CD1c-positive myeloid dendritic cell (primary cell): ENCODE measurements around the gene EXD1.
"Not testable (repeated sequence)": the region's sequence is repeated elsewhere in the genome, so short reads cannot be mapped to it uniquely, and the experiment has no call there.

ENCODE experiments used
- DNase-seq: peaks from one replicate; pipeline ENCODE4 v3.0.0-alpha.2; 2016; ENCODE audit errors: extremely low spot score

The EXD1 gene, protein sequence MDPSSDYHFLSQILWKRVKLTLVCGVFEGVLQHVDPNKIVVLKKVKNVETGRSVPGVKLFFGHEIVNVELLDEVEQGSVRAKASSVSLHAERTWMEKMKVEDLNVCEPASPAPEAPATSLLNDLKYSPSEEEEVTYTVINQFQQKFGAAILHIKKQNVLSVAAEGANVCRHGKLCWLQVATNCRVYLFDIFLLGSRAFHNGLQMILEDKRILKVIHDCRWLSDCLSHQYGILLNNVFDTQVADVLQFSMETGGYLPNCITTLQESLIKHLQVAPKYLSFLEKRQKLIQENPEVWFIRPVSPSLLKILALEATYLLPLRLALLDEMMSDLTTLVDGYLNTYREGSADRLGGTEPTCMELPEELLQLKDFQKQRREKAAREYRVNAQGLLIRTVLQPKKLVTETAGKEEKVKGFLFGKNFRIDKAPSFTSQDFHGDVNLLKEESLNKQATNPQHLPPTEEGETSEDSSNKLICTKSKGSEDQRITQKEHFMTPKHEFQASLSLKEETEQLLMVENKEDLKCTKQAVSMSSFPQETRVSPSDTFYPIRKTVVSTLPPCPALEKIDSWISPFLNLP

GRCh38 chr15:41230650-41231421, at the start of gene EXD1, which contains the start of gene CHP1:
TSS of gene EXD1 (minus strand) at chr15:41230757. CDS start at chr15:41226575, 4,182 bp downstream.
TSS of gene CHP1 (plus strand) at chr15:41231268. CDS start at chr15:41231383, 115 bp downstream.
- peak; percentile 98 for DNase-seq

DNA sequence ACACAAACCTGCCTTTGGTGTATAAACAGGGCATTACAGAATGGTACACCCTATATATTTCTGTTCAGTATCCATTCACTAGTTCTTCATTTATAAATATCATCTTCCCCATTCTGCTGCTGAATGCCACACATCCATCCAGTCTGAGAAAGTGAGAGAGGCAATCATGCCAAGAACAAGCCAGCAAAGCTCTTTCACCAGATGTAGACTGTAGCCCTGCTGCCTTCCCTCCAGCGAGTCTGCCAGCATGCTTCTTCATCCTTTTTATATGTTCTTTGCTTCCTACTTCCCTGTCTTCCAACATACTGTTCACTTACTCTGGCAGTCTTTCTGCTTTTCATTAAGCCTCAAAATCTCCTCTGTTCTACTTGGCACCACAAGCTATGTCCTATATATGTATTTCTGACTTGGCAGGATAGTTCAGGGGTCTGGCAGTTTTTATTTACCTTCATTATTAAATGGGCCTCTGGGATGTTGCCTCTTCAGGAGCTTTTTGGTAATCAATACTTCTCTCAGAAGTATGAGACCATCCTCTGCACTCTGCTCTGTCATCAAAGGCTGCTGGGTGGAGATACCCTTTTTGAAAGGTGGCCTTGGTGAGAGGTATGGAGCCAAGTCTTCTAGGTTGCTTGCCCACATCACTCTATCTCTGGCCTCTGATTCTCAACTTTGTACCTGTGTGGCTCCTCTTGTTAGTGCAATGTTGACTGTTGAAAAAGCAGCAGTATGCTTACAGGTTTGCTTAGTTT, 49.2 kb upstream of the EXD1 start:
- DNase-seq = no peak

GRCh38 chr15:41278319-41278718, 47.8 kb upstream of the EXD1 start:
- peak; percentile 26 for DNase-seq

DNA sequence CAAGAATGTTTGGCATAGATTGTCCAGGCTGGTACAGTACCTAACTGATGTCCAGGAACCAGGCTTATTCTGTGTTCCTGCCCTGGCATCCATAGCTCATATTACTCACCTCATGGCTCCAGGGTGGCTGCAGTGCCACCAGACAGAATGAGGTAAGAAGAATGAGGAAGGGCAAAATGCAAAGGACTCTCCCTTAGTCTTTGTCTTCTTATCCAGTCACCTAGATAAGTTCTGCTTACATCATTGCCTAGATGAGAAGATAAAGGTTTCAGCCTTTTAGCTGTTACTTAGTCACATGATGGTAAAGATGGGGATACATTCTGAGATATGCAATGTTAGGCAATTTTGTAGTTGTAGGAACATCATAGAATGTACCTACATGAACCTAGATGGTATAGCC, 46.3 kb upstream of the EXD1 start:
- no peak for DNase-seq

- DNase-seq = no peak
Measured at GRCh38 chr15:41269887-41270286, 39.3 kb upstream of the EXD1 start.

DNA sequence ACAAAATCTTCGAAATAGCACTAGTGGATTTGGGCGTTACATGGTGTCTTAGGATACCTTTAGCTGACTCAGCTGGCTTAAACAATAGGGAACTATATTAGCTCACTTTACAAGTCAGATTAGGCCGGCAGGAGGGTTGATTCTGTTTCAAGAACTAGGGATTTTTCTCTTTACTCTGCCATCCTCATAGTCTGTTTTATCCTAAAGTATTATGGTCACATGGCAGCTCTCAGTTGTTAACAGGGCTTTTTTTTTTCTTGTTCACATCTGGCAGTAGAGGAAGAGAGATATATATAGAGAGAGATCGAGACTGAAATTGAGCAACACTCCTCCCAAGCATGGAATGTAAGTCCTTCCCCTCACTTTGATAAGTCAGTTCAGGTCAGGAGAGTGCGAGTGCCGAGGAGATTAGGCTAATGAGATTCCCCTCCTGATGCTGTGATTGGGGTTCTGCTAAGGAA, 33.4 kb upstream of the EXD1 start:
- DNase-seq = no peak

GRCh38 chr15:41262571-41262970, 32.0 kb upstream of the EXD1 start:
- no peak for DNase-seq

- DNase-seq = not testable (repeated sequence)
Measured at GRCh38 chr15:41260924-41261323, 30.4 kb upstream of the EXD1 start.

DNA sequence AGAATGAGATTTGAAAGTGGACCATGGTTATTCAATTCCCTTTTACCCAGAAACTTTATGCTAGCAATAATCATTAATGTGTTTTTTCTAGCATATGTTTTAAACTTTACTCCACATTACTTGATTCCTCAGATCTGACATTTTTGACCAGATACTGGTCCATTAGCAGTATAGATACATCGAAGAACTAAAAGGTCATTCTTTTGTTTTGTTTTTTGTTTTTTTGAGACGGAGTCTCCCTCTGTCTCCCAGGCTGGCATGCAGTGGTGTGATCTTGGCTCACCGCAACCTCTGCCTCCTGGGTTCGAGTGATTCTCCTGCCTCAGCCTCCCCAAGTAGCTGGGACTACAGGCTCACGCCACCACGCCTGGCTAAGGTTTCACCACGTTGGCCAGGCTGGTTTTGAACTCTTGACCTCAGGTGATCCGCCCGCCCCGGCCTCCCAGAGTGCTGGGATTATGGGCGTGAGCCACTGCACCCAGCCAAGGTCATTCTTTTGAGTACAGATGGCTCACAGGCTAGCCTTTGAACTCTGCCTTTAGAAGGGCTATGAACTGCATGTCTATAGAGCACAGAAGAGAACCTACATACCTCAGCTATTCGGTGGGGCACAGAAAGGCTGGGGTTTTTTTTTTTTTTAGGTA, 29.1 kb upstream of the EXD1 start:
- no peak for DNase-seq

DNA sequence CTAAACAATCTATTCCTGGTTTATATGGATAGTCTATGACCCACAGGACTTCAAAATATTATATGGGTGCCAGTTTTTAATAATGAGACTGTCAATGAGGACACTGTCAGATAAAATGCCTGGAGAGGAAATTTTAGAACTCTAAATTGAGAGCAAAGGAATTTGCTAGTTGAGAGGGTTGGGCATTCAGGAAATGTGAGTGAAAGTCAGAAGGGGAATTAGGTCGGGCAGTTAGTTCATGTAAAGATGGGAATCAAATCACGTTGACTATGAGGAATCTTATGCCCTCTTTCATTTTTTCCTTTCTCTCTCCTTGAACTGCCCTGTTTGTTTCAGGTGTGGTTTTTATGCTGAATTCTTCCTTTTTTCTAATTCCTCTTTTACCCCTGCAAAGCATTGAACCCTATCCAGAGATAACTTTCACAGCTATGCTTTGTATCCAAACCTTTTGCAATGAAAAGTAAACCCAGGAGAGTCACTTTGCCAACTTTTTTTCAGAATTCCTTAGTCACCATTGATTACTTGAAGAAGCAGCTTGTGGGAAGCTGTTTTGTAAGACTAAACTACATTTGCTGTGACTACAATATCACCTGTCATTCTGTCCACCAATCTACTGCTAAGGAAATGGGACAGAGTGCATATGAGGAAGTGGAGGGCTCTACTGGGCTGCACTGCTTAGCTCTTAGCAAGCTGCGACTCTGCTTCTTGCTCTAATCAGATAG, 28.4 kb upstream of the EXD1 start:
- peak; percentile 57 for DNase-seq

DNA sequence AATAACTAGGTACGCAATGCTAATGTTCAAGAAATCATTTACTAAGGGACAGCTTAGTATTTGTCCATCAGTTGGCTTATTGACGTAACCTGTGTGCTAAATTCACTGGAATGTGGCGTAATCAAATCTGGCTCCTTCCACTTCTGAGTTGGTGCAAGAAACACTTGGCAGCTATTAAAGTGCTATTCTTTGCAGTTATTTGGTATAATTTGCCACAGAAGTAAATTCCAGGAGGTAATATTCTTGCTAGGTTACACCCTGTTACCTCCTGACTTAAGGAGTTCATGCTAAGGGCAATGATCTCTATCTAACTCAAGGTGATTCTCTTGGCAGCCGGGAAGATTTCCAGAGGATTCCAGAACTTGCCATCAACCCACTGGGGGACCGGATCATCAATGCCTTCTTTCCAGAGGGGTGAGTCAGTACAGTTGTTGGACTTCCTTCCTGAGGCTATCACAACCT, 26.1 kb upstream of the EXD1 start:
- DNase-seq = peak; percentile 36

DNA sequence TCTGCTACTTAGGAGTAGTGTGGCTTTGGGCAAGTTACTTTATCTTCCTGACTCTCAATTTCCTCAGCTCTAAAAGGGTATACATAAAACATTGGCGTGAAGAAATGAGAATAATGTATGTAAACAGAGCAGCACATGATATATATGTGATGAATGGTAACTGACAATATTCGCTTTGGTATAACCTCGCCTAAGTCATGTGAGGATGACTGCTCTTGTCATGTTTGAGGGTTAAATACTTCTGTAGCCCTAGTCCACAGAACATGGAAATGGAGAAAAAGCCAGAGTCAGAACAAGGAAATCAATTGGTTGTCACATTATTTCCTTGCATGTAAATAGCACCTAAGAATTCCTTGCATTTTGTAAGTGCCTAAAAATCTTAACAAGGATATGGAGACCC, 25.5 kb upstream of the EXD1 start:
- no peak for DNase-seq

GRCh38 chr15:41254560-41254959, 24.0 kb upstream of the EXD1 start:
- DNase-seq = no peak

GRCh38 chr15:41251411-41251810, 20.9 kb upstream of the EXD1 start:
- no peak for DNase-seq

GRCh38 chr15:41250745-41251144, 20.2 kb upstream of the EXD1 start:
- DNase-seq = not testable (repeated sequence)

DNA sequence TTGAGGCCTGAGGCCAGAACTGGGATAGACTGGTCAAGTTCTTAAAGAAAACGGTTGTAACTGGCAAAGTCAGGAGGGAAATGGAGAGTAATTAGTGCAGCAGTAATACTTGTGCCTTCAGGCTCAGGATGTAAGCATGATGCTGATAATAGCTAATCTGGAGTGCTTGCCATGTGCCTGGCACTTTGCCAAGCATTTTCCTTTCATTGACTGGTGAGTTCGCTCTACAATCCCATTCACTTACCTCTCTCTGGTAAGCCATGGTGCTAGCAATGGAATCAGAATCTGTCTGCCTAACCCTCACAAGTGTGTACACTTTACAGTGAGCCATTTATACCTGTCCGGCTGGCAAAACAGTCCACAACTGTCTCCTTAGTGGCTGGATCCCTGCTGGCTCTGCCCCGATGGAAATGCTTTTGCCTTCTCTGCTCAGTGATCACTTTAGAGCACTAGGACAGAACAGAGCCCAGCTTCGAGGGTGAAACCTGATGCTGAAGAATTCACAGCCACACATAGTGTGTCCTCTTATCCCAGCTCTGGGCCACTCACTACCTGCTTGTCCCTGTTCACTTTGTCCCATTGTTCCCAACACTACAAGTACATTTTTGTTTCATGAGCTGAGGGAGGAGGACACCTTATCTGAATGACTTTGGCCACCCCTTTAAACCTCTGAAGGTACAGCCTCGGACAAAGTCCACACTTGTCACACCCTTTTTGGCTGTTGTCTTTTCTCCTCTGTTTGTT, 10.8 kb upstream of the EXD1 start:
- DNase-seq = no peak

DNA sequence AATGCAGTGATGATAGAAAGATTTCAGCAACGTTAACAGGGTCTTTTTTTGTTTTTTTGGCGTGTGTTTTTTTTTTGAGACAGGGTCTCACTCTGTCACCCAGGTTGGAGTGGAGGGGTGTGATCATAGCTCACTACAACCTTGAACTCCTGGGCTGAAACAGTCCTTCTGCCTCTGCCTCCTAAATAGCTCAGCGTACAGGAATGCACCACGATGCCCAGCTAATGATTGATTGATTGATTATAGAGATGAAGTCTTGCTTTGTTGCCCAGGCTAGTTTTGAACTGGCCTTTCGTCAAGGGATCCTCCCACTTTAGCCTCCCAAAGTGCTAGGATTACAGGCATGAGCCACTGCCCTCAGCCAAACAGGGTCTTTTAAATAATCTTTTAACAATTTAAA, 7.5 kb upstream of the EXD1 start:
- DNase-seq = no peak

DNA sequence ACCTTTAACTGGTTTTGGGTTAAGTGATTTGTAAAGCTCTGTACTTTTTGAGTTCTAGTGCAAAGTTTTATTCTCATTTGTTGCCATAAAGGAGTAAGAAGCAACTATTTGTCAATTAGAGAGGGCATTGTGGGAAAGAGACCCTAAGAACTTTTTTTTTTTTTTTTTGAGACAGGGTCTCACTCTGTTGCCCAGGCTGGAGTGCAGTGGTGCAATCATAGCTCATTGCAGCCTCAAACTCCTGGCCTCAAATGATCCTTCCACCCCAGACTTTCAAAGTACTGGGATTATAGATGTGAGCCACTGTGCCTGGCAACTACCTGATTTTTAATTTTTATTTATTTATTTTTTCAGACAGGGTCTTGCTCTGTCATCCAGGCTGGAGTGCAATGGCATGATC, 5.4 kb upstream of the EXD1 start:
- DNase-seq = no peak

- DNase-seq = not testable (repeated sequence)
Measured at GRCh38 chr15:41235228-41235627, 4.7 kb upstream of the EXD1 start.

GRCh38 chr15:41233367-41233771, 2.8 kb upstream of the EXD1 start:
- DNase-seq = no peak
